ENCODE results near the gene HK1.
A peak's percentile ranks its signal among the peaks of the same experiment; 100 is the strongest.

HK1 gene

GRCh38 chr10:69408318-69409175 lies 130.3 kb downstream of the HK1 start:
- DNase-seq, result peak; percentile 96

- DNase-seq, result no peak
Observed at GRCh38 chr10:69409176-69409495, 130.8 kb downstream of the HK1 start.

GRCh38 chr10:69409968-69410367 lies 131.7 kb downstream of the HK1 start:
- peak; percentile 73 for DNase-seq

GRCh38 chr10:69410487-69410886 lies 132.2 kb downstream of the HK1 start:
- no peak for DNase-seq

GRCh38 chr10:69411476-69411875 lies 133.2 kb downstream of the HK1 start:
- peak; percentile 72 for DNase-seq

GRCh38 chr10:69412232-69412790 lies 134.0 kb downstream of the HK1 start:
- no peak for DNase-seq

- DNase-seq, result peak; percentile 77
Observed at GRCh38 chr10:69413221-69413865, 135.0 kb downstream of the HK1 start.

- DNase-seq, result no peak
Observed at GRCh38 chr10:69414036-69415018, 136.0 kb downstream of the HK1 start.

- no peak for DNase-seq
Observed at GRCh38 chr10:69415049-69415448, 136.8 kb downstream of the HK1 start.

GRCh38 chr10:69415951-69416350 lies 137.7 kb downstream of the HK1 start:
- DNase-seq, result no peak

- no peak for DNase-seq
Observed at GRCh38 chr10:69416695-69417094, 138.4 kb downstream of the HK1 start, which contains the start of gene TACR2. Gene TACR2, minus strand, starts transcription at chr10:69416918. Its CDS starts 595 bp downstream, at chr10:69416323.

- DNase-seq, result no peak
Observed at GRCh38 chr10:69417542-69417941, 139.2 kb downstream of the HK1 start.

GRCh38 chr10:69418052-69418752 lies 139.9 kb downstream of the HK1 start:
- DNase-seq, result no peak

- no peak for DNase-seq
Observed at GRCh38 chr10:69419096-69419743, 140.9 kb downstream of the HK1 start.

- DNase-seq, result no peak
Observed at GRCh38 chr10:69419744-69420126, 141.4 kb downstream of the HK1 start.

- peak; percentile 40 for DNase-seq
Observed at GRCh38 chr10:69421611-69422308, 143.5 kb downstream of the HK1 start.

GRCh38 chr10:69422676-69423075 lies 144.4 kb downstream of the HK1 start:
- DNase-seq, result no peak

- no peak for DNase-seq
Observed at GRCh38 chr10:69425041-69425440, 146.7 kb downstream of the HK1 start.

GRCh38 chr10:69425511-69426298 lies 147.4 kb downstream of the HK1 start:
- DNase-seq, result no peak

GRCh38 chr10:69426376-69426727 lies 148.1 kb downstream of the HK1 start:
- no peak for DNase-seq

Data from OCI-M1 (cell line).